Endothelial cell of umbilical vein (primary cell): ENCODE data around the gene SCAPER. TPM values are rescaled to one million over a fixed set of nuclear protein-coding genes. Genes with fewer than 3 reads are reported as not detected.

Experiments used
- BruUV-seq: library from RNA; stranded (reverse); fragments of 400-500 nt; replicated peaks from 2 replicates; lab custom pipeline; 2021; lab: Mats Ljungman, UMichigan
- CTCF ChIA-PET: fragments of 300-600, 350-600 bp; sonication (Branson Sonifier 250); formaldehyde crosslinking; loops from one replicate; lab custom pipeline; 2021; ENCODE audit warnings: antibody characterized with exemption, inconsistent platforms; lab: Charles Lee
- POLR2A ChIA-PET: fragments of 300-600, 350-600 bp; sonication (Branson Sonifier 250); formaldehyde crosslinking; loops from one replicate; lab custom pipeline; 2021; ENCODE audit warnings: antibody characterized with exemption, inconsistent platforms; lab: Charles Lee
- DNase-seq: peaks from one replicate; pipeline ENCODE4 v3.0.0-alpha.2; 2011; ENCODE audit warnings: low read depth, low spot score
- FAIRE-seq: peaks from 2 replicates; lab custom pipeline; 2011; peaks lifted over from hg19 to GRCh38; lab: Jason Lieb, UNC
- H2AFZ ChIP-seq: 2 replicates; pipeline ENCODE4 v1.6.0; 2012; ENCODE audit warnings: low read depth, low read length, control low read depth, inconsistent platforms
- H3K27ac ChIP-seq: 2 replicates; pipeline ENCODE4 v1.5.1; 2011; ENCODE audit warnings: low read depth, mild to moderate bottlenecking, control low read depth, low read length, moderate library complexity; ENCODE audit not compliant: insufficient read depth
- H3K27me3 ChIP-seq, 2 experiments: 2 replicates each; pipeline versions ENCODE4 v1.6.0 to v1.6.1; 2011; ENCODE audit warnings: low read length in 2 of 2, mixed read lengths in 1 of 2; ENCODE audit not compliant: control insufficient read depth in 2 of 2, insufficient read depth in 2 of 2
- H3K36me3 ChIP-seq, 2 experiments: 2 replicates in 1 of 2; 3 replicates in 1 of 2; pipeline ENCODE4 v1.5.1; 2011; ENCODE audit warnings: low read length in 2 of 2, mild to moderate bottlenecking in 1 of 2, moderate library complexity in 1 of 2; ENCODE audit not compliant: control insufficient read depth in 2 of 2, insufficient read depth in 2 of 2; ENCODE audit errors: extremely low read depth in 1 of 2
- H3K4me1 ChIP-seq: 3 replicates; pipeline ENCODE4 v1.5.1; 2011; ENCODE audit warnings: mild to moderate bottlenecking, low read length; ENCODE audit not compliant: control insufficient read depth, insufficient read depth; ENCODE audit errors: extremely low read depth
- H3K4me2 ChIP-seq: 2 replicates; pipeline ENCODE4 v1.6.1; 2011; ENCODE audit warnings: low read length, control low read depth, mixed read lengths; ENCODE audit not compliant: insufficient read depth
- H3K4me3 ChIP-seq, 3 experiments: fragments of 200-600 bp in 1 of 3; sonication (generic), shearing (Covaris generic) in 1 of 3; replicated peaks in 1 of 3; 2 replicates each; pipeline ENCODE4 v1.5.1; 2011 to 2016; ENCODE audit warnings: control low read depth in 3 of 3, low read length in 3 of 3, mild to moderate bottlenecking in 2 of 3, inconsistent platforms in 1 of 3, low read depth in 1 of 3, moderate library complexity in 1 of 3; ENCODE audit not compliant: insufficient read depth in 1 of 3
- H3K79me2 ChIP-seq: 2 replicates; pipeline ENCODE4 v1.6.0; 2012; ENCODE audit warnings: low read length, inconsistent platforms; ENCODE audit not compliant: control insufficient read depth, insufficient read depth
- H3K9ac ChIP-seq: replicated peaks from 2 replicates; pipeline ENCODE3; 2011; ENCODE audit warnings: low read length, control low read depth; ENCODE audit not compliant: insufficient read depth; ENCODE audit errors: extremely low read depth
- H3K9me1 ChIP-seq: replicated peaks from 3 replicates; pipeline ENCODE4 v1.6.0; 2011; ENCODE audit warnings: mild to moderate bottlenecking, low read length; ENCODE audit not compliant: control insufficient read depth, insufficient read depth; ENCODE audit errors: extremely low read depth
- H3K9me3 ChIP-seq: replicated peaks from 2 replicates; pipeline ENCODE4 v1.5.1; 2012; ENCODE audit warnings: low read length, inconsistent platforms; ENCODE audit not compliant: control insufficient read depth, insufficient read depth
- H4K20me1 ChIP-seq: replicated peaks from 2 replicates; pipeline ENCODE3; 2011; ENCODE audit warnings: mild to moderate bottlenecking, low read length; ENCODE audit not compliant: control insufficient read depth, insufficient read depth; ENCODE audit errors: extremely low read depth
- EZH2 ChIP-seq: IDR thresholded peaks from 2 replicates; pipeline ENCODE4 v1.6.1; 2012; ENCODE audit warnings: borderline replicate concordance, low read depth, mild to moderate bottlenecking, moderate library complexity, low read length, inconsistent platforms; ENCODE audit not compliant: severe bottlenecking
- FOS ChIP-seq: IDR thresholded peaks from 2 replicates; pipeline ENCODE4 v1.6.1; 2011; ENCODE audit warnings: mild to moderate bottlenecking, low read length, moderate library complexity, borderline replicate concordance; ENCODE audit not compliant: insufficient read depth
- GATA2 ChIP-seq: IDR thresholded peaks from 2 replicates; pipeline ENCODE4 v1.7.0; 2011; ENCODE audit warnings: low read depth, mild to moderate bottlenecking, moderate library complexity, mixed read lengths, low read length; ENCODE audit not compliant: insufficient read length, insufficient read depth
- JUN ChIP-seq: IDR thresholded peaks from 2 replicates; pipeline ENCODE4 v1.6.1; 2011; ENCODE audit warnings: borderline replicate concordance, low read depth; ENCODE audit not compliant: insufficient read length, insufficient read depth
- MYC ChIP-seq: IDR thresholded peaks from one replicate; pipeline ENCODE4 v1.6.1; 2011; ENCODE audit warnings: mild to moderate bottlenecking, low read depth, low read length
- POLR2A ChIP-seq: IDR thresholded peaks from 2 replicates; pipeline ENCODE4 v1.6.1; 2012; ENCODE audit warnings: low read depth, mild to moderate bottlenecking, control low read depth, low read length
- POLR2AphosphoS5 ChIP-seq: IDR thresholded peaks from 2 replicates; pipeline ENCODE4 v1.6.1; 2012; ENCODE audit warnings: low read depth, mild to moderate bottlenecking, control low read depth, low read length, moderate library complexity; ENCODE audit not compliant: insufficient read depth
- dilution Hi-C: fragments of 300-500 bp; cut with MboI; formaldehyde crosslinking; loops from one replicate; pipeline ENCODE4 v1.15.0; 2019; ENCODE audit warnings: low sequenced_read_pairs; ENCODE audit not compliant: extremely low pct_ligation_motif_present
- intact Hi-C: fragments of 100-400 bp; cut with micrococcal nuclease; formaldehyde crosslinking; loops from one replicate; pipeline ENCODE4 v1.10.0; 2022
- polyA plus RNA-seq, 4 experiments: library from polyadenylated mRNA; depleted of rRNA in 3 of 4; stranded (reverse) in 3 of 4; unstranded in 1 of 4; fragments of >200 nt; gene quantifications; 2 replicates each; pipeline versions ENCODE4 v1.2.1 to v1.2.3, GENCODE V29; 2011 to 2012; ENCODE audit warnings: missing spikeins in 1 of 4
- total RNA-seq: library from RNA; stranded (reverse); gene quantifications from 2 replicates; pipeline ENCODE4 v1.2.3, GENCODE V29; 2021
- TF ChIP-seq, protein P1 (sequence below): IDR thresholded peaks from 2 replicates; pipeline ENCODE4 v1.6.1; 2011; ENCODE audit not compliant: insufficient read depth, insufficient read length
- TF ChIP-seq, protein P2 (sequence below), 2 donors: IDR thresholded peaks; 1 replicate in 1 of 2; 2 replicates in 1 of 2; pipeline ENCODE4 v1.5.1; 2011; ENCODE audit warnings: low read length in 2 of 2, mild to moderate bottlenecking in 2 of 2, moderate library complexity in 2 of 2, control low read depth in 1 of 2, inconsistent platforms in 1 of 2, low read depth in 1 of 2; ENCODE audit not compliant: insufficient read depth in 1 of 2; ENCODE audit errors: extremely low read depth in 1 of 2

The SCAPER gene
- total and polyA plus RNA-seq, 2 donors (not counting 3 experiments of a cell fraction or from before 2014, with no cell fraction given): 2.7 to 12.7 TPM

DNA sequence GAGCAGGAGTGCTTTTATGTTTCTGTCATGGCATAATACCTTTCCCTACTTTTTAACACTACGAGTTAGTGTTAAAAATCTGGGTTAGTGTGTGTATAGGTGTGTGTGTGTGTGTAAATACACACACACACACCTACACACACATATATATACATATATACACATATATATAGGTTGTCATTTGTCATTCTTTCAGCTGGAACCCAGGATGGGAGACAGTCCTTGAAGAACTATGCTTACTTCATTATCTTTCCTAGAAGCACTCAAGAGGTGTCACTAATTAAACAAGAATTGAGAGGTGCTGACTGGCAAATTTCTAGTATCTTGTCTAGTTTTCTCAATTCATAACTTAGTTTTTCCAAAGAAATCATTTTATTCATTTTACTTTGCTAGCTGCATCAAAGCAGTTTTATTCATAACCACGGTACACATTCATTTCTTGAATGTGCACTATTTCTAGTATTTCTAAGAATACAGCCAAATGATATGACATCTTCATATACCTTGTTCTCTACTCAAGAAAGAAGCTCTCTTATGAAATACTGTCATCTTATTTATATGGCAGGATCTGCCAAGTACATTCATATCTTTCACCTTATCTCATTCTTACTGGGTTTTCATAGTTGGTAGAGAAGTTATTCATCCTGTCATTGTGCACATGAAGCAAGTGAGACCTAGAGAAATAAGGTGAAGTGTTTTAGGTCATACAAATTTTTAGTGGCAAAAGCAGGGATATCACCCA is 522.0 kb downstream of the SCAPER start:
- TF ChIP-seq, protein P1, sequence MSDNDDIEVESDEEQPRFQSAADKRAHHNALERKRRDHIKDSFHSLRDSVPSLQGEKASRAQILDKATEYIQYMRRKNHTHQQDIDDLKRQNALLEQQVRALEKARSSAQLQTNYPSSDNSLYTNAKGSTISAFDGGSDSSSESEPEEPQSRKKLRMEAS: no peak
- no peak for TF ChIP-seq POLR2A
- TF ChIP-seq POLR2AphosphoS5: no peak
- TF ChIP-seq GATA2: no peak
- TF ChIP-seq MYC: no peak
- TF ChIP-seq EZH2: no peak
- no peak for TF ChIP-seq FOS
- TF ChIP-seq, protein P2, sequence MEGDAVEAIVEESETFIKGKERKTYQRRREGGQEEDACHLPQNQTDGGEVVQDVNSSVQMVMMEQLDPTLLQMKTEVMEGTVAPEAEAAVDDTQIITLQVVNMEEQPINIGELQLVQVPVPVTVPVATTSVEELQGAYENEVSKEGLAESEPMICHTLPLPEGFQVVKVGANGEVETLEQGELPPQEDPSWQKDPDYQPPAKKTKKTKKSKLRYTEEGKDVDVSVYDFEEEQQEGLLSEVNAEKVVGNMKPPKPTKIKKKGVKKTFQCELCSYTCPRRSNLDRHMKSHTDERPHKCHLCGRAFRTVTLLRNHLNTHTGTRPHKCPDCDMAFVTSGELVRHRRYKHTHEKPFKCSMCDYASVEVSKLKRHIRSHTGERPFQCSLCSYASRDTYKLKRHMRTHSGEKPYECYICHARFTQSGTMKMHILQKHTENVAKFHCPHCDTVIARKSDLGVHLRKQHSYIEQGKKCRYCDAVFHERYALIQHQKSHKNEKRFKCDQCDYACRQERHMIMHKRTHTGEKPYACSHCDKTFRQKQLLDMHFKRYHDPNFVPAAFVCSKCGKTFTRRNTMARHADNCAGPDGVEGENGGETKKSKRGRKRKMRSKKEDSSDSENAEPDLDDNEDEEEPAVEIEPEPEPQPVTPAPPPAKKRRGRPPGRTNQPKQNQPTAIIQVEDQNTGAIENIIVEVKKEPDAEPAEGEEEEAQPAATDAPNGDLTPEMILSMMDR (IDR thresholded peaks at IDR 0.05; ENCODE audit: extremely low read depth in 1 of 2, insufficient read depth in 1 of 2, low read depth in 1 of 2, low read length in 2 of 2): no peak
- TF ChIP-seq JUN: no peak
- H3K9ac ChIP-seq: no peak overlapping the region
- H3K9me3 ChIP-seq: no peaks in the 10 kb centered on the region
- no peaks in the 10 kb centered on the region for H3K9me1 ChIP-seq
- no peaks in the 10 kb centered on the region for H3K79me2 ChIP-seq
- ChIA-PET CTCF (interaction anchor here (1.4 kb wide), 1 partner anchor 8 kb away, joined by 3 read pairs; no protein-coding TSS in a partner anchor), POLR2A (no interaction called here)
- no peaks in the 10 kb centered on the region for H3K27me3 ChIP-seq
- H3K4me3 ChIP-seq: no peak overlapping the region
- no TSS peak for BruUV-seq
- FAIRE-seq (no peak), DNase-seq (no peak)
- H3K27ac ChIP-seq: no peak overlapping the region
- no peak overlapping the region for H2AFZ ChIP-seq
- no peaks in the 10 kb centered on the region for H4K20me1 ChIP-seq
- dilution Hi-C loops (no loop called here), intact Hi-C loops (no loop called here)
- no peaks in the 10 kb centered on the region for H3K36me3 ChIP-seq
- H3K4me2 ChIP-seq: no peak overlapping the region
- peaks cover 11% of the 10 kb centered on the region for H3K4me1 ChIP-seq
